Mammary epithelial cell (primary cell): ENCODE measurements around the gene MAEA.

Source experiments
- EZH2 ChIP-seq: IDR thresholded peaks from 2 replicates; pipeline ENCODE4 v1.6.1; 2012; ENCODE audit warnings: low read length, inconsistent platforms, borderline replicate concordance
- TF ChIP-seq, protein P1 (sequence below), 2 donors: IDR thresholded peaks in 1 of 2; conservative IDR thresholded peaks in 1 of 2; 2 replicates each; pipeline ENCODE4 v1.5.1; 2011 to 2012; ENCODE audit warnings: inconsistent platforms in 2 of 2, low read length in 2 of 2, mild to moderate bottlenecking in 2 of 2, control low read depth in 1 of 2, low read depth in 1 of 2; ENCODE audit not compliant: insufficient read depth in 1 of 2; ENCODE audit errors: extremely low read depth in 1 of 2

- TF ChIP-seq, protein P1, sequence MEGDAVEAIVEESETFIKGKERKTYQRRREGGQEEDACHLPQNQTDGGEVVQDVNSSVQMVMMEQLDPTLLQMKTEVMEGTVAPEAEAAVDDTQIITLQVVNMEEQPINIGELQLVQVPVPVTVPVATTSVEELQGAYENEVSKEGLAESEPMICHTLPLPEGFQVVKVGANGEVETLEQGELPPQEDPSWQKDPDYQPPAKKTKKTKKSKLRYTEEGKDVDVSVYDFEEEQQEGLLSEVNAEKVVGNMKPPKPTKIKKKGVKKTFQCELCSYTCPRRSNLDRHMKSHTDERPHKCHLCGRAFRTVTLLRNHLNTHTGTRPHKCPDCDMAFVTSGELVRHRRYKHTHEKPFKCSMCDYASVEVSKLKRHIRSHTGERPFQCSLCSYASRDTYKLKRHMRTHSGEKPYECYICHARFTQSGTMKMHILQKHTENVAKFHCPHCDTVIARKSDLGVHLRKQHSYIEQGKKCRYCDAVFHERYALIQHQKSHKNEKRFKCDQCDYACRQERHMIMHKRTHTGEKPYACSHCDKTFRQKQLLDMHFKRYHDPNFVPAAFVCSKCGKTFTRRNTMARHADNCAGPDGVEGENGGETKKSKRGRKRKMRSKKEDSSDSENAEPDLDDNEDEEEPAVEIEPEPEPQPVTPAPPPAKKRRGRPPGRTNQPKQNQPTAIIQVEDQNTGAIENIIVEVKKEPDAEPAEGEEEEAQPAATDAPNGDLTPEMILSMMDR (conservative IDR thresholded peaks at IDR 0.05 in 1 of 2, IDR thresholded peaks at IDR 0.05 in 1 of 2; ENCODE audit: extremely low read depth in 1 of 2, insufficient read depth in 1 of 2, low read depth in 1 of 2, low read length in 2 of 2), result no peak
- no peak for TF ChIP-seq EZH2
Measured at GRCh38 chr4:1299301-1299860, 9.7 kb downstream of the MAEA start.
